HEK293 (cell line): ENCODE measurements around the gene CSK.
"Not testable (repeated sequence)": the region's sequence is repeated elsewhere in the genome, so short reads cannot be mapped to it uniquely, and the experiment has no call there.

Experiments used
- CTCF ChIA-PET: fragments of 350-600 bp; formaldehyde crosslinking; extraction: SDS; loops from one replicate; lab custom pipeline; 2021; ENCODE audit warnings: antibody characterized with exemption; lab: Yijun Ruan, JAX
- POLR2A ChIA-PET: fragments of 300-600 bp; formaldehyde crosslinking; extraction: SDS; loops from one replicate; lab custom pipeline; 2020; ENCODE audit warnings: antibody characterized with exemption, inconsistent platforms; lab: Yijun Ruan, JAX
- H3K27ac ChIP-seq: fragments of 200-500 bp; sonication (Bioruptor generic); 2 replicates; pipeline ENCODE4 v1.5.1; 2014; ENCODE audit warnings: low read depth, low read length, control low read depth, inconsistent platforms; ENCODE audit errors: extremely low read depth
- H3K36me3 ChIP-seq, 2 experiments: fragments of 200-500 bp in 1 of 2; sonication (Bioruptor generic) in 1 of 2; 1 replicate in 1 of 2; 2 replicates in 1 of 2; pipeline ENCODE4 v1.5.1; 2014 to 2017; ENCODE audit warnings: inconsistent platforms in 2 of 2, low read length in 2 of 2; ENCODE audit not compliant: control insufficient read depth in 2 of 2, insufficient read depth in 1 of 2
- H3K4me1 ChIP-seq: fragments of 200-500 bp; sonication (Bioruptor generic); 2 replicates; pipeline ENCODE4 v1.5.1; 2014; ENCODE audit warnings: mild to moderate bottlenecking, low read length, inconsistent platforms; ENCODE audit not compliant: control insufficient read depth, insufficient read depth
- H3K4me3 ChIP-seq: 2 replicates; pipeline ENCODE4 v1.5.1; 2011; ENCODE audit warnings: low read depth, mild to moderate bottlenecking, control low read depth, low read length, moderate library complexity
- H3K9me3 ChIP-seq: fragments of 200-500 bp; sonication (Bioruptor generic); 2 replicates; pipeline ENCODE4 v1.5.1; 2014; ENCODE audit warnings: low read depth, low read length, inconsistent platforms; ENCODE audit not compliant: control insufficient read depth, insufficient read depth
- EGR2 ChIP-seq: fragments of 450-650 bp; formaldehyde crosslinking; IDR thresholded peaks from 2 replicates; pipeline ENCODE4 v1.5.1; 2016; ENCODE audit warnings: low read depth, missing biosample characterization, missing genetic modification characterization
- GLI2 ChIP-seq: fragments of 450-650 bp; formaldehyde crosslinking; IDR thresholded peaks from 2 replicates; pipeline ENCODE4; 2017; ENCODE audit warnings: missing biosample characterization, missing genetic modification characterization, low read depth, borderline replicate concordance
- GLIS1 ChIP-seq: fragments of 450-650 bp; formaldehyde crosslinking; IDR thresholded peaks from 2 replicates; pipeline ENCODE4 v1.5.1; 2016; ENCODE audit warnings: missing biosample characterization, missing genetic modification characterization
- KLF16 ChIP-seq: fragments of 450-650 bp; formaldehyde crosslinking; IDR thresholded peaks from 2 replicates; pipeline ENCODE4 v1.5.1; 2017; ENCODE audit warnings: missing biosample characterization, missing genetic modification characterization
- KLF7 ChIP-seq: fragments of 450-650 bp; formaldehyde crosslinking; IDR thresholded peaks from 2 replicates; pipeline ENCODE4 v1.5.1; 2016; ENCODE audit warnings: missing biosample characterization, missing genetic modification characterization, borderline replicate concordance
- SETDB1 ChIP-seq: IDR thresholded peaks from one replicate; pipeline ENCODE4 v1.6.1; 2017; ENCODE audit warnings: mild to moderate bottlenecking, low read length, moderate library complexity, mixed read lengths; ENCODE audit not compliant: insufficient read length
- ZBTB7A ChIP-seq: fragments of 450-650 bp; formaldehyde crosslinking; IDR thresholded peaks from 2 replicates; pipeline ENCODE4 v1.5.1; 2016; ENCODE audit warnings: low read depth, missing biosample characterization, missing genetic modification characterization
- ZFHX2 ChIP-seq: fragments of 450-650 bp; formaldehyde crosslinking; conservative IDR thresholded peaks from 2 replicates; pipeline ENCODE4 v1.5.1; 2016; ENCODE audit warnings: missing biosample characterization, missing genetic modification characterization
- ZNF202 ChIP-seq: fragments of 450-650 bp; formaldehyde crosslinking; IDR thresholded peaks from 2 replicates; pipeline ENCODE4 v1.5.1; 2016; ENCODE audit warnings: missing biosample characterization, missing genetic modification characterization, borderline replicate concordance
- ZNF239 ChIP-seq: fragments of 450-650 bp; formaldehyde crosslinking; IDR thresholded peaks from 2 replicates; pipeline ENCODE4 v1.5.1; 2016; ENCODE audit warnings: missing biosample characterization, missing genetic modification characterization
- ZNF26 ChIP-seq: fragments of 450-650 bp; formaldehyde crosslinking; IDR thresholded peaks from 2 replicates; pipeline ENCODE4 v1.5.1; 2016; ENCODE audit warnings: missing biosample characterization, missing genetic modification characterization
- ZNF37A ChIP-seq: fragments of 450-650 bp; IDR thresholded peaks from 2 replicates; pipeline ENCODE4 v1.5.1; 2018; ENCODE audit warnings: missing biosample characterization, missing genetic modification characterization
- ZNF398 ChIP-seq: fragments of 450-650 bp; formaldehyde crosslinking; IDR thresholded peaks from 2 replicates; pipeline ENCODE4 v1.5.1; 2017; ENCODE audit warnings: missing biosample characterization, missing genetic modification characterization
- ZNF510 ChIP-seq: fragments of 450-650 bp; formaldehyde crosslinking; IDR thresholded peaks from 2 replicates; pipeline ENCODE4 v1.5.1; 2018; ENCODE audit warnings: mild to moderate bottlenecking, missing genetic modification characterization, missing biosample characterization; ENCODE audit not compliant: insufficient replicate concordance
- ZNF548 ChIP-seq: fragments of 450-650 bp; formaldehyde crosslinking; IDR thresholded peaks from 2 replicates; pipeline ENCODE4 v1.5.1; 2016; ENCODE audit warnings: missing biosample characterization, missing genetic modification characterization
- ZNF600 ChIP-seq: fragments of 450-650 bp; formaldehyde crosslinking; IDR thresholded peaks from 2 replicates; pipeline ENCODE4 v1.5.1; 2016; ENCODE audit warnings: missing biosample characterization, missing genetic modification characterization
- ZNF654 ChIP-seq: fragments of 450-650 bp; formaldehyde crosslinking; IDR thresholded peaks from 2 replicates; pipeline ENCODE4 v1.5.1; 2016; ENCODE audit warnings: low read depth, missing biosample characterization, missing genetic modification characterization
- ZNF792 ChIP-seq: fragments of 450-650 bp; formaldehyde crosslinking; IDR thresholded peaks from 2 replicates; pipeline ENCODE4 v1.5.1; 2016; ENCODE audit warnings: missing biosample characterization, missing genetic modification characterization
- ZXDB ChIP-seq: fragments of 450-650 bp; formaldehyde crosslinking; IDR thresholded peaks from 2 replicates; pipeline ENCODE4 v1.5.1; 2016; ENCODE audit warnings: missing biosample characterization, missing genetic modification characterization

CSK gene

GRCh38 chr15:74735305-74735704 is 46.6 kb upstream of the CSK start (continued):
- TF ChIP-seq ZNF398 (tag by site-specific recombination), result no peak
- no peak for TF ChIP-seq KLF16 (tag by site-specific recombination)
- no peak for TF ChIP-seq GLI2 (tag by site-specific recombination)
- TF ChIP-seq ZNF202 (tag by site-specific recombination), result no peak

GRCh38 chr15:74738239-74738638 is 43.6 kb upstream of the CSK start:
- CTCF ChIA-PET, result interaction anchor here (2.3 kb wide), 1 partner anchor 31 kb away, joined by 9 read pairs; no protein-coding TSS in a partner anchor
- H3K27ac ChIP-seq, H3K4me3 ChIP-seq, H3K4me1 ChIP-seq, H3K36me3 ChIP-seq, H3K9me3 ChIP-seq, POLR2A ChIA-PET: not testable (repeated sequence)
- TF ChIP-seq EGR2 (tag by site-specific recombination) (peak; percentile 74; the same call in 1 of the 2 replicates), ZFHX2 (tag by site-specific recombination) (peak; percentile 39; the same call in 1 of the 2 replicates), GLIS1 (0 out of 2 replicates have a peak, but pooled peaks have one; percentile 26)
- TF ChIP-seq, all 188 proteins: peak for 3; not testable (repeated sequence) for 185

GRCh38 chr15:74742422-74742821 is 39.5 kb upstream of the CSK start:
- no peaks in the 10 kb centered on the region for H3K4me1 ChIP-seq
- no peaks in the 10 kb centered on the region; a peak in 1 of 3 replicates for H3K36me3 ChIP-seq
- H3K4me3 ChIP-seq, result no peak overlapping the region
- no peaks in the 10 kb centered on the region for H3K9me3 ChIP-seq
- no peak overlapping the region for H3K27ac ChIP-seq
- TF ChIP-seq ZNF239 (tag by site-specific recombination) (no peak), ZBTB7A (tag by site-specific recombination) (no peak), ZNF654 (no peak), ZNF600 (tag by site-specific recombination) (0 out of 2 replicates have a peak, but pooled peaks have one; percentile 31), ZNF792 (tag by site-specific recombination) (no peak), SETDB1 (no peak), KLF7 (no peak)
- ChIA-PET POLR2A (no interaction called here), CTCF (interaction anchor here (0.8 to 1.8 kb wide), 3 partner anchors 27 to 107 kb away, joined by 3 to 8 read pairs (median 8); no protein-coding TSS in a partner anchor)

GRCh38 chr15:74746389-74746788 is 35.5 kb upstream of the CSK start:
- no peak overlapping the region for H3K27ac ChIP-seq
- CTCF ChIA-PET, result interaction anchor here (0.7 to 2.6 kb wide), 2 partner anchors 22 to 129 kb away, joined by 3 to 9 read pairs; no protein-coding TSS in a partner anchor
- POLR2A ChIA-PET, result no interaction called here
- TF ChIP-seq ZNF26 (tag by site-specific recombination) (no peak), ZXDB (no peak), ZNF548 (tag by site-specific recombination) (no peak), ZNF510 (tag by site-specific recombination) (peak; percentile 98), ZBTB7A (tag by site-specific recombination) (no peak), ZNF37A (tag by site-specific recombination) (no peak)
- H3K9me3 ChIP-seq, result no peaks in the 10 kb centered on the region
- H3K4me3 ChIP-seq, result no peak overlapping the region
- H3K4me1 ChIP-seq, result no peaks in the 10 kb centered on the region
- H3K36me3 ChIP-seq, result no peaks in the 10 kb centered on the region; a peak in 1 of 3 replicates
